WTC11 (cell line): ENCODE measurements around the gene CHRM4. TPM values are rescaled to one million over a fixed set of nuclear protein-coding genes. Genes with fewer than 3 reads are reported as not detected.

Experiments
- CBFB ChIP-seq: sonication (generic); formaldehyde crosslinking; IDR thresholded peaks from 2 replicates; pipeline ENCODE4 v1.8.1; 2022; ENCODE audit warnings: mild to moderate bottlenecking, low read depth, missing genetic modification reagents
- CREM ChIP-seq: sonication (generic); formaldehyde crosslinking; IDR thresholded peaks from 2 replicates; pipeline ENCODE4 v1.8.1; 2022; ENCODE audit warnings: mild to moderate bottlenecking, missing genetic modification reagents, moderate library complexity
- CTCF ChIP-seq: fragments of 200-600 bp; IDR thresholded peaks from 2 replicates; pipeline ENCODE4 v1.8.0; 2022; ENCODE audit warnings: antibody characterized with exemption
- E2F4 ChIP-seq: sonication (generic); formaldehyde crosslinking; IDR thresholded peaks from 2 replicates; pipeline ENCODE4 v1.8.1; 2022; ENCODE audit warnings: low read depth, mild to moderate bottlenecking, moderate library complexity, missing genetic modification reagents, borderline replicate concordance
- E2F5 ChIP-seq: sonication (generic); formaldehyde crosslinking; IDR thresholded peaks from 2 replicates; pipeline ENCODE4 v1.8.1; 2022; ENCODE audit warnings: mild to moderate bottlenecking, moderate library complexity, missing genetic modification reagents
- FOXK1 ChIP-seq: sonication (generic); formaldehyde crosslinking; IDR thresholded peaks from 2 replicates; pipeline ENCODE4 v1.8.0; 2022; ENCODE audit warnings: mild to moderate bottlenecking, moderate library complexity, missing genetic modification reagents
- FOXP4 ChIP-seq: sonication (generic); formaldehyde crosslinking; IDR thresholded peaks from 2 replicates; pipeline ENCODE4 v1.8.0; 2022; ENCODE audit warnings: mild to moderate bottlenecking, missing genetic modification reagents
- GTF2I ChIP-seq: fragments of 250-450 bp; sonication (Bioruptor Pico); conservative IDR thresholded peaks from 2 replicates; pipeline ENCODE4 v1.4.0; 2021; ENCODE audit warnings: mild to moderate bottlenecking
- KAT7 ChIP-seq: sonication (generic); formaldehyde crosslinking; IDR thresholded peaks from 2 replicates; pipeline ENCODE4 v1.8.1; 2023; ENCODE audit warnings: missing genetic modification reagents, mild to moderate bottlenecking, borderline replicate concordance
- MAX ChIP-seq: sonication (generic); formaldehyde crosslinking; IDR thresholded peaks from 2 replicates; pipeline ENCODE4 v1.8.0; 2022; ENCODE audit warnings: mild to moderate bottlenecking, missing genetic modification reagents
- MXD4 ChIP-seq: fragments of 250-450 bp; sonication (Bioruptor Pico); IDR thresholded peaks from 2 replicates; pipeline ENCODE4 v1.8.0; 2021; ENCODE audit warnings: mild to moderate bottlenecking, moderate library complexity, borderline replicate concordance
- NR1H2 ChIP-seq: sonication (generic); formaldehyde crosslinking; IDR thresholded peaks from 2 replicates; pipeline ENCODE4 v1.9.0; 2021; ENCODE audit warnings: mild to moderate bottlenecking, moderate library complexity, missing genetic modification reagents
- SP1 ChIP-seq: sonication (generic); formaldehyde crosslinking; conservative IDR thresholded peaks from 2 replicates; pipeline ENCODE4 v1.8.1; 2022; ENCODE audit warnings: missing genetic modification reagents
- TCF7 ChIP-seq: sonication (generic); formaldehyde crosslinking; IDR thresholded peaks from 2 replicates; pipeline ENCODE4 v1.8.0; 2022; ENCODE audit warnings: mild to moderate bottlenecking, low read depth, missing genetic modification reagents, moderate library complexity
- TEAD1 ChIP-seq: sonication (generic); formaldehyde crosslinking; IDR thresholded peaks from 2 replicates; pipeline ENCODE4 v1.8.0; 2022; ENCODE audit warnings: mild to moderate bottlenecking, missing genetic modification reagents
- TP53 ChIP-seq: sonication (generic); formaldehyde crosslinking; IDR thresholded peaks from 2 replicates; pipeline ENCODE4 v1.8.1; 2023; ENCODE audit warnings: mild to moderate bottlenecking, missing genetic modification reagents
- USF1 ChIP-seq: sonication (generic); formaldehyde crosslinking; IDR thresholded peaks from 2 replicates; pipeline ENCODE4 v1.8.0; 2022; ENCODE audit warnings: mild to moderate bottlenecking, missing genetic modification reagents
- ZBTB43 ChIP-seq: sonication (generic); formaldehyde crosslinking; IDR thresholded peaks from 2 replicates; pipeline ENCODE4 v1.8.1; 2023; ENCODE audit warnings: mild to moderate bottlenecking, missing genetic modification reagents
- ZNF121 ChIP-seq: sonication (generic); formaldehyde crosslinking; IDR thresholded peaks from 2 replicates; pipeline ENCODE4 v1.8.0; 2023; ENCODE audit warnings: missing genetic modification reagents
- ZNF232 ChIP-seq: sonication (generic); formaldehyde crosslinking; IDR thresholded peaks from 2 replicates; pipeline ENCODE4 v1.8.0; 2022; ENCODE audit warnings: mild to moderate bottlenecking, missing genetic modification reagents
- ZNF281 ChIP-seq: sonication (generic); formaldehyde crosslinking; IDR thresholded peaks from 2 replicates; pipeline ENCODE4 v1.8.0; 2023; ENCODE audit warnings: mild to moderate bottlenecking, missing genetic modification reagents
- ZNF423 ChIP-seq: fragments of 250-450 bp; sonication (Bioruptor Pico); IDR thresholded peaks from 2 replicates; pipeline ENCODE4 v2.1.2; 2022; ENCODE audit warnings: mild to moderate bottlenecking, moderate library complexity
- ZNF512 ChIP-seq: sonication (generic); formaldehyde crosslinking; IDR thresholded peaks from 2 replicates; pipeline ENCODE4 v1.8.1; 2022; ENCODE audit warnings: missing genetic modification reagents, borderline replicate concordance
- total RNA-seq: library from RNA; stranded (reverse); gene quantifications from 3 replicates; pipeline ENCODE4 v1.2.3, GENCODE V29; 2021

The CHRM4 gene
- total RNA-seq, 1 experiment from 2014 or later, result 0.85 TPM

GRCh38 chr11:46338988-46339666 is 52.4 kb downstream of the CHRM4 start (continued):
- TF ChIP-seq KAT7 (0 out of 2 replicates have a peak, but pooled peaks have one; percentile 41), TCF7 (no peak), CBFB (CRISPR knock-in tag) (peak; percentile 74; the same call in 1 of the 2 replicates), TEAD1 (CRISPR knock-in tag) (peak; percentile 47; the same call in 1 of the 2 replicates), TP53 (peak; percentile 29; the same call in 1 of the 2 replicates), NR1H2 (CRISPR knock-in tag) (no peak), ZBTB43 (CRISPR knock-in tag) (peak; percentile 87; the same call in 1 of the 2 replicates), ZNF423 (CRISPR knock-in tag) (peak; percentile 92), SP1 (CRISPR knock-in tag) (peak; percentile 77; the same call in 1 of the 2 replicates), ZNF281 (CRISPR knock-in tag) (peak; percentile 63), CTCF (no peak), CREM (CRISPR knock-in tag) (peak; percentile 40; the same call in 1 of the 2 replicates), FOXK1 (CRISPR knock-in tag) (peak; percentile 80; the same call in 1 of the 2 replicates), GTF2I (no peak), MXD4 (CRISPR knock-in tag) (no peak), FOXP4 (CRISPR knock-in tag) (peak; percentile 88; the same call in 1 of the 2 replicates), USF1 (CRISPR knock-in tag) (peak; percentile 46; the same call in 1 of the 2 replicates), ZNF512 (CRISPR knock-in tag) (no peak), E2F4 (no peak), MAX (CRISPR knock-in tag) (peak; percentile 76), ZNF121 (CRISPR knock-in tag) (peak; percentile 50; the same call in 1 of the 2 replicates), ZNF232 (0 out of 2 replicates have a peak, but pooled peaks have one; percentile 18), E2F5 (CRISPR knock-in tag) (peak; percentile 47; the same call in 1 of the 2 replicates)
